AG10803 (cell line): ENCODE measurements around the gene LEF1.
A peak's percentile ranks its signal among the peaks of the same experiment; 100 is the strongest.

ENCODE experiments used
- DNase-seq: peaks from one replicate; pipeline ENCODE4 v3.0.0; 2010; ENCODE audit warnings: low read depth
- H3K4me3 ChIP-seq: 2 replicates; pipeline ENCODE4 v1.5.1; 2011; ENCODE audit warnings: mild to moderate bottlenecking, low read length, control low read depth
- CTCF ChIP-seq: conservative IDR thresholded peaks from 2 replicates; pipeline ENCODE4 v1.5.1; 2011; ENCODE audit warnings: mild to moderate bottlenecking, low read length, control low read depth, inconsistent platforms

Gene LEF1

GRCh38 chr4:108141213-108141950 is 27.4 kb downstream of the LEF1 start:
- peak; percentile 21 for DNase-seq
- no peak overlapping the region for H3K4me3 ChIP-seq
- TF ChIP-seq CTCF = no peak

- no peak for DNase-seq
- TF ChIP-seq CTCF = no peak
- H3K4me3 ChIP-seq = no peak overlapping the region
These were observed 28.4 kb downstream of the LEF1 start for GRCh38 chr4:108140328-108140727.

GRCh38 chr4:108139089-108139488 is 29.6 kb downstream of the LEF1 start:
- H3K4me3 ChIP-seq = no peak overlapping the region
- DNase-seq = no peak
- no peak for TF ChIP-seq CTCF

GRCh38 chr4:108135549-108136209 is 33.1 kb downstream of the LEF1 start:
- H3K4me3 ChIP-seq = no peak overlapping the region
- DNase-seq = no peak
- TF ChIP-seq CTCF = no peak

GRCh38 chr4:108130955-108131354 is 37.8 kb downstream of the LEF1 start:
- no peak overlapping the region for H3K4me3 ChIP-seq
- TF ChIP-seq CTCF = no peak
- DNase-seq = no peak

GRCh38 chr4:108129196-108129595 is 39.5 kb downstream of the LEF1 start:
- DNase-seq = no peak
- no peak for TF ChIP-seq CTCF
- no peak overlapping the region for H3K4me3 ChIP-seq

GRCh38 chr4:108126806-108127205 is 41.9 kb downstream of the LEF1 start:
- no peak for DNase-seq
- no peak for TF ChIP-seq CTCF
- no peak overlapping the region for H3K4me3 ChIP-seq
